Measurements from ENCODE around the gene TAP2. TPM values are rescaled to one million over a fixed set of nuclear protein-coding genes. Genes with fewer than 3 reads are reported as not detected.
"Not testable (repeated sequence)": the region's sequence is repeated elsewhere in the genome, so short reads cannot be mapped to it uniquely, and the experiment has no call there.

TAP2 gene
- total RNA-seq, 1 experiment from 2014 or later: 180 TPM

DNA sequence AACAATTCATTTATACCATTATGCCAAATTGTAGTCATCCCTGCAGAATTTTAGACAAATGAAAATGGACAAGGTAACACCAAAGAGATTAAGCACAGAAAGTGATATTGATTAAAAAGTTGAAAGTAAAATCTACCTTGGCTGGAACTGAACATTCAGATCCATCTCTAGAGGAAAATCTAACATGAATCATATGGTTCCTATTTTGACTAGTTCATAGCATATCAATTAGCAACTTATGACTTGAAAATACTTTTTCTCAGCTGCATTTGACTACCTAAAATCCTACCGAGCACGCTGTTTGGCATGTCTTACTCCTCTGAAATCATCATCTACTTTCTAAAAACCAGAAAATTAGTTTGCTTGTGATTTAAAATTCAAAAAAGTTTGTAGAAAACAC lies 38.1 kb upstream of the TAP2 start:
- intact Hi-C loops (cut with micrococcal nuclease; ENCODE audit: unreplicated experiment): no loop called here
- BruUV-seq (replicated peaks): no TSS peak
- TF ChIP-seq, protein P1, sequence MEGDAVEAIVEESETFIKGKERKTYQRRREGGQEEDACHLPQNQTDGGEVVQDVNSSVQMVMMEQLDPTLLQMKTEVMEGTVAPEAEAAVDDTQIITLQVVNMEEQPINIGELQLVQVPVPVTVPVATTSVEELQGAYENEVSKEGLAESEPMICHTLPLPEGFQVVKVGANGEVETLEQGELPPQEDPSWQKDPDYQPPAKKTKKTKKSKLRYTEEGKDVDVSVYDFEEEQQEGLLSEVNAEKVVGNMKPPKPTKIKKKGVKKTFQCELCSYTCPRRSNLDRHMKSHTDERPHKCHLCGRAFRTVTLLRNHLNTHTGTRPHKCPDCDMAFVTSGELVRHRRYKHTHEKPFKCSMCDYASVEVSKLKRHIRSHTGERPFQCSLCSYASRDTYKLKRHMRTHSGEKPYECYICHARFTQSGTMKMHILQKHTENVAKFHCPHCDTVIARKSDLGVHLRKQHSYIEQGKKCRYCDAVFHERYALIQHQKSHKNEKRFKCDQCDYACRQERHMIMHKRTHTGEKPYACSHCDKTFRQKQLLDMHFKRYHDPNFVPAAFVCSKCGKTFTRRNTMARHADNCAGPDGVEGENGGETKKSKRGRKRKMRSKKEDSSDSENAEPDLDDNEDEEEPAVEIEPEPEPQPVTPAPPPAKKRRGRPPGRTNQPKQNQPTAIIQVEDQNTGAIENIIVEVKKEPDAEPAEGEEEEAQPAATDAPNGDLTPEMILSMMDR (IDR thresholded peaks at IDR 0.05; ENCODE audit: unreplicated experiment): no peak
- DNase-seq: no peak
- no peaks in the 10 kb centered on the region for H3K9me3 Mint-ChIP-seq (ENCODE audit: low read depth, unreplicated experiment)
- H3K36me3 Mint-ChIP-seq (ENCODE audit: insufficient read depth, unreplicated experiment): no peaks in the 10 kb centered on the region
- no peak overlapping the region for H3K27ac Mint-ChIP-seq (ENCODE audit: unreplicated experiment)
- H3K27me3 Mint-ChIP-seq (ENCODE audit: unreplicated experiment): peaks cover 17% of the 10 kb centered on the region
- CTCF ChIA-PET: interaction anchor here (0.7 to 1.2 kb wide), 3 partner anchors 9 to 120 kb away, joined by 3 to 6 read pairs (median 4); no protein-coding TSS in a partner anchor
- H3K4me3 Mint-ChIP-seq (ENCODE audit: low read depth, unreplicated experiment): no peak overlapping the region
- no peaks in the 10 kb centered on the region for H3K4me1 Mint-ChIP-seq (ENCODE audit: low read depth, unreplicated experiment)

DNA sequence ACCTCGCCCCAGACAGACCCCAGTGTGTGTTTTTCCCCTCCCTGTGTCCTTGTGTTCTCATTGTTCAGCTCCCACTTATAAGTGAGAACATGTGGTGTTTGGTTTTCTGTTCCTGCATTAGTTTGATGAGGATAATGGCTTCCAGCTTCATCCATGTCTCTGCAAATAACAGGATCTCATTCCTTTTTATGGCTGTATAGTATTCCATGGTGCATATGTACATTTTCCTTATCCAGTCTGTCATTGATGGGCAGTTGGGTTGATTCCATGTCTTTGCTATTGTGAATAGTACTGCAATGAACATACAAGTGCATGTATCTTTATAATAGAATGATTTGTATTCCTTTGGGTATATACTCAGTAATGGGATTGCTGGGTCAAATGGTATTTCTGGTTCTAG lies 35.4 kb upstream of the TAP2 start:
- intact Hi-C loops (cut with micrococcal nuclease; ENCODE audit: unreplicated experiment): not testable (repeated sequence)

DNA sequence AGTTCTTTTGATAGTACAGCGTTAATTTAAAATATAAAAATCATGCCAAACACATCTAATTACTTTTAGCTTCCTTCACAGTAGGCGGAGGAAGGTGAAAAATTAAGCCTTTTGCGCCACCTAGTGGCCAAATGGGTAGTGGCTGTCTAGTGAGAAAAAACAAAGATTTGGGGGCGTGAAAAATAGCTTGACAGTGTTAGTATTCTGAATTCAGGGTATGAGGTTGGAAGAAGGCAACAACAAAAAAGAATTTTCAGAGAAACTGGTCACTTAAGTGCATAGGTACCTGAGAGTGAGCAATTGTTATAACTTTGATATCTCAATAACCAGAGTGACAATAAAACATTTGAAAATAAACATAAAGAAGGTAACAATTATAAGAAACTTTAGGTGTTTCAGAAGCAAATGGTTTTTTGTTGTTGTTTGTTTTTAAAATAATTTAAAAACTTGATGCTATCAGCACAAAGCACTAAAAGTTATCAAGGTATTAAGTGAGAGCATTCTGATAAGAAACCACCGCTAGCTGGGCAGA lies 29.8 kb upstream of the TAP2 start:
- TF ChIP-seq, protein P1 (IDR thresholded peaks at IDR 0.05; ENCODE audit: unreplicated experiment): peak; percentile 90
- CTCF ChIA-PET: interaction anchor here (0.5 to 4.4 kb wide), 24 partner anchors 9 to 471 kb away, joined by 3 to 171 read pairs (median 4); partner anchors contain the start of genes HLA-DMA, PSMB8, PSMB9 and TAP1
- Mint-ChIP-seq H3K27ac (ENCODE audit: unreplicated experiment) (no peak overlapping the region), H3K4me1 (ENCODE audit: low read depth, unreplicated experiment) (peaks cover 9% of the 10 kb centered on the region), H3K27me3 (ENCODE audit: unreplicated experiment) (peaks cover 26% of the 10 kb centered on the region), H3K4me3 (ENCODE audit: low read depth, unreplicated experiment) (no peak overlapping the region), H3K36me3 (ENCODE audit: insufficient read depth, unreplicated experiment) (no peaks in the 10 kb centered on the region), H3K9me3 (ENCODE audit: low read depth, unreplicated experiment) (no peaks in the 10 kb centered on the region)
- no TSS peak for BruUV-seq (replicated peaks)
- peak; percentile 88 for DNase-seq
- intact Hi-C loops (cut with micrococcal nuclease; ENCODE audit: unreplicated experiment): loop anchor here (1.0 to 10.0 kb wide), 5 partner anchors 30 to 454 kb away; partner anchors contain the start of gene TAP2

More for the DNA sequence above, 35.4 kb upstream of the TAP2 start:
- BruUV-seq (replicated peaks); H3K4me3 Mint-ChIP-seq (ENCODE audit: low read depth, unreplicated experiment); DNase-seq; H3K27ac Mint-ChIP-seq (ENCODE audit: unreplicated experiment); H3K9me3 Mint-ChIP-seq (ENCODE audit: low read depth, unreplicated experiment); CTCF ChIA-PET; H3K36me3 Mint-ChIP-seq (ENCODE audit: insufficient read depth, unreplicated experiment); H3K4me1 Mint-ChIP-seq (ENCODE audit: low read depth, unreplicated experiment): not testable (repeated sequence)
- peaks cover 40% of the 10 kb centered on the region for H3K27me3 Mint-ChIP-seq (ENCODE audit: unreplicated experiment)

DNA sequence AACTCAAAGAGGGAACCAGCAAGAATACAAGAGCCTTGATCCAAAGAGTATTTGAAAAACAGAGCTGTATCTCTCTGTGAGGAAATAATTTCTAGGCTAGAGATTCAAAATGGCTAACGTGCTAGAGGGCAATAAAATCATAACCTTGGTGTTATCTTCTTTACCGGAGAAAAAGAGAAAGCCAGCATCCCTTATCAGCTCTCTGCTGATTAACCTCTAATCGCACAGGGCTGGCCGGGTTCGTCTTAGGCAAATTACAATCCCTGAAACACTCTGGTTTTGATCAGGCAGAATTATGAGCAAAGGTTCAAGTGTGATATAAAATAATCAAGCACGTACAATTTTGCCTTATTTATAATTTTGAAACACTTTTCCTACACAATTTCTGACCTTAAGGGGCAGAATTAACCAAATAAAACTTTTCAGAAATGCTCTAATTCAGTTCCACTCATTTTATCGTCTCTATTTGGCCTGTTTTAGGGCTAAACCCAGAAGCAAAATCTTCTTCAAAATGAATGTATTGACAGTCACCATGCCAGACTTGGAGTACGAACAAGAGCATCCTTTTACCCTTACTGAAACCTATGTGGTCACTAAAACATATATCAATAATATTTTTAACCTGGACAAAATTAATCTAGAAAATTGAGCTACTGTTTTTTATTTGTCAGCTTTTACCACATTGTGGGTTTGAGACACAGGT lies 29.2 kb upstream of the TAP2 start:
- no peak for DNase-seq
- Mint-ChIP-seq H3K4me1 (ENCODE audit: low read depth, unreplicated experiment) (peaks cover 9% of the 10 kb centered on the region), H3K36me3 (ENCODE audit: insufficient read depth, unreplicated experiment) (no peaks in the 10 kb centered on the region), H3K4me3 (ENCODE audit: low read depth, unreplicated experiment) (no peak overlapping the region), H3K27ac (ENCODE audit: unreplicated experiment) (no peak overlapping the region), H3K9me3 (ENCODE audit: low read depth, unreplicated experiment) (no peaks in the 10 kb centered on the region), H3K27me3 (ENCODE audit: unreplicated experiment) (peaks cover 26% of the 10 kb centered on the region)
- intact Hi-C loops (cut with micrococcal nuclease; ENCODE audit: unreplicated experiment): loop anchor here (1.0 to 10.0 kb wide), 5 partner anchors 29 to 453 kb away; partner anchors contain the start of gene TAP2
- no TSS peak for BruUV-seq (replicated peaks)
- CTCF ChIA-PET: interaction anchor here (0.6 to 4.4 kb wide), 23 partner anchors 9 to 470 kb away, joined by 3 to 171 read pairs (median 5); partner anchors contain the start of genes HLA-DMA, PSMB8, PSMB9 and TAP1
- TF ChIP-seq, protein P1 (IDR thresholded peaks at IDR 0.05; ENCODE audit: unreplicated experiment): no peak

Data from Calu3 (cell line).